Lung microvascular endothelial cell (primary cell): ENCODE measurements around the gene KNSTRN. TPM values are rescaled to one million over a fixed set of nuclear protein-coding genes. Genes with fewer than 3 reads are reported as not detected.

Experiments used
- DNase-seq, 2 donors: peaks; one replicate each; pipeline versions ENCODE4 v3.0.0 to v3.0.0-alpha.2; 2010; ENCODE audit warnings: low read depth in 2 of 2
- total RNA-seq: library from RNA; depleted of rRNA; stranded (reverse); fragments of >200 nt; gene quantifications from 2 replicates; pipeline ENCODE4 v1.2.1, GENCODE V29; 2014

Gene KNSTRN
- total RNA-seq, 1 donor from 2014 or later: 10.9 TPM

DNA sequence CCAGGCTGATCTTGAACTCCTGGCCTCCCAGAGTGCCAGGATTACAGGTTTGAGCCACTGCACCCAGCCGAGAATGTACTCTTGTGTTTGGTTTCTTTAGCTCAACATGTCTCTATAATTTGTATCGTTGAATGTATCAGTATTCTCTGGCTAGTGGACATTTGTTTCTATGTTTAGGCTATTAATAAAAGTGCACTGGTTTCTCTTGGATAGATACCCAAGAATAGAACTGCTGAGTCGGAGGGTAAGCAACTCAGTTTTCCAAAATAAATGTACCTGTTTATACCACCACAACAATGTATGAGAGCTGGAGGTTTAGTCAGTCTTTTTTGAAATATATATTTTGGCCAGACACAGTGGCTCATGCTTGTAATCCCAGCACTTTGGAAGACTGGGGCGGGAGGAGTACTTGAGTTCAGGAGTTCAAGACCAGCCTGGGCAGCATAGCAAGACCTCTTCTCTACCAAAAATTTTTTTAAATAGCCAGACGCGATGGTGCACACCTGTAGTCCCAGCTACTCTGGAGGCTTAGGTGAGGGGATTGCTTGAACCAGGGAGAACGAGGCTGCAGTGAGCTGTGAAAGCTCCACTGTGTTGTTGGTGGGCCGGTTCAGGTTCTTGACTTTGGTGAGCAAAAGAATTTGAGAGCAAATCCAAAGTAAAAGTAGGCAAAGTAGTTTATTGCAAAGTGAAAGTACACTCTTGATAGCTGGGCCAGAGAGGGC is 15.3 kb downstream of the KNSTRN start:
- no peak for DNase-seq

DNA sequence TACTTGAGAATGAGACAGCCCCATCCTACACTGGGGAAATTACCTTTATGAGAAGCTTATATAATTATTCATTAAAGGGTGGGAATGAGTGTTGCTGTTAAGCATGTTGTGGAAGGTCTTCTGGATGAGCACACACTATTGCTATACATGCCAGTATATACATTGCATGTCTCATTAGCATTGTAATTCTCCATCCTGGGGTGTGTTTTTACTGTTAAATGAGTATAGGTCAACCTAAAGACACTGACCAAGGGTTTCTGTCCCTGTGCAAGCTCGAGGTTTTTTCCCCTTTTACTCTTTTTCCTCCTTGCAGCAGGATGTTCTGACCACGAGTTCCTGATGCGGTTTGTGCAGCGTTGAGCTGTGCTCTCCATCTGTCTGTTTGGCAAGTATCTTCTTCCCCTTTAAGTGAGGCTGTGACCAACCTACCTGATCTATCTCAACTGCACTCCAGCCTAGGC is 15.9 kb downstream of the KNSTRN start:
- no peak for DNase-seq

DNA sequence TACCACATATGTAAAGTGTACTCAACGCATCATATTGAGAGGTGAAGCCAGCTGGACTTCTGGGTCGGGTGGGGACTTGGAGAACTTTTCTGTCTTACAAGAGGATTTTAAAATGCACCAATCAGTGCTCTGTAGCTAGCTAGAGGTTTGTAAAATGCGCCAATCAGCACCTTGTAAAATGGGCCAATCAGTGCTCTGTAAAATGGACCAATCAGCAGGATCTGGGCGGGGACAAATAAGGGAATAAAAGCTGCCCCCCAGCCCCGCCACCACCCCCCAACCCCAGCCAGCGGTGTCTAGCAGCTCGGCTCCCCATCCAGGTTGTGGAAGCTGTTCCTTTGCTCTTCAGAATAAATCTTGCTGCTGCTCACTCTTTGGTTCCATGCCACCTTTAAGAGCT is 16.8 kb downstream of the KNSTRN start:
- DNase-seq: no peak

DNA sequence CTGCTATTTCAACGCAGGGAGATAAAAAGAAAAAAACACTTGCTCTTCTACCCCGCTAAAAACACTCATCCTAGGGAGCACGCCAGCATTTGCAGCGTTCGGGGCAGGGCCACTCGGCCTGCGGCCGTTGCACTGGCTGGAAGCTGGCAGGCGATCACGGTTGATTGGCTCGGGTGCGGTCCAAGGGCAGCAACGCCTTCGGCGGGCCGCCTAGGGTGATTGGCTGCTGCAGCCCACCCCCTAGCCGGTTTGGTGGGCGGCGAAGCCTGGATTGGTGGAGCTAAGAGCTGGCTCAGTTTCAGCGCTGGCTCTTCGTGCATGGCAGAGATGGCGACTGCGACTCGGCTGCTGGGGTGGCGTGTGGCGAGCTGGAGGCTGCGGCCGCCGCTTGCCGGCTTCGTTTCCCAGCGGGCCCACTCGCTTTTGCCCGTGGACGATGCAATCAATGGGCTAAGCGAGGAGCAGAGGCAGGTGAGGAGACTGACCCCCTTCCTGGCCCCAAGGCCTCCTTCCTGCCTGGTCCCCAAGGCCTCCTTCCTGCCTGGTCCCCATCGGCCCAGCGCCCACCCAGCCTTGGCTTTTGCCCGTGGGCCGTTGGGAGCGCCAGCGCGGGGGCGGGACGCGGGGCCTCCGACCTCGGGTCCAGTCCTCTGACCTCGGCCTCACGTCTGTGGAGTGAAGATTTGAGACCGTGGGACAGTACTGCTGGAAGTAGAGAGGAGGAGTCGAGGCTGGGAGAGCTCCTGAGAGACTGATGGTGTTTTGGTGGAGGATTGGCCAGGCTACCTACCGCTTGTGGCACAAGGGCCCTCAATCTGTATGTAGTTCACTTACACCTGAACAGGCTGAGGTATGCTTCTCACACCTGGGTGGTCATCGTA is 23.2 kb downstream of the KNSTRN start, which contains the start of gene IVD:
TSS of gene IVD (plus strand) at position 295 of the 881 bp plus-strand sequence. CDS start at position 328, 33 bp downstream.
- DNase-seq: peak; percentile 97

DNA sequence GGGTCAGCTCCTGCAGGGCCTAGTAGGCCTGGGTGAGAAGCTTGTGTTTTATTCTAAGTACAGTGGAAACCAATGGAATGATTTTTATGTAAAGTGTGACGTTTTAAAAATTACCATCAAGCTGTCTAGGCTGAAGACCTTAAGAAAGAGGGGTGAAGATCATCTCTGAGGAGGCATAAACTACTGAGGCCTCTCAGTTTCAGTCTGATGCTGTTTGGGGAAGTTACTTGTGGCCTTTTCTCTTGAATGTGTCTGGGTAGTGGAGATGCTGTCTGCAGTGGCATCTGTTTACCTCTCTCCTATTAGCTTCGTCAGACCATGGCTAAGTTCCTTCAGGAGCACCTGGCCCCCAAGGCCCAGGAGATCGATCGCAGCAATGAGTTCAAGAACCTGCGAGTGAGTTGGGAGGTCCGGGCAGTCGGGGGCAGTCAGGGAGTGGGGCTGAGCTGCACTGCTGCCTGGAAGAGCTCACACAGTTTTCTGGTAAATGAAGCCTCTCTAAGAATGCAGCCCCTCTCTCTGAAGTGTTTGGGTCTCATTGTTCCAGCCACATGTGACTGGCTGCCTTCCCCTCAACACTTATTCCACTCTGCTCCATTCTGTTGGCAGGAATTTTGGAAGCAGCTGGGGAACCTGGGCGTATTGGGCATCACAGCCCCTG is 24.9 kb downstream of the KNSTRN start:
- no peak for DNase-seq

DNA sequence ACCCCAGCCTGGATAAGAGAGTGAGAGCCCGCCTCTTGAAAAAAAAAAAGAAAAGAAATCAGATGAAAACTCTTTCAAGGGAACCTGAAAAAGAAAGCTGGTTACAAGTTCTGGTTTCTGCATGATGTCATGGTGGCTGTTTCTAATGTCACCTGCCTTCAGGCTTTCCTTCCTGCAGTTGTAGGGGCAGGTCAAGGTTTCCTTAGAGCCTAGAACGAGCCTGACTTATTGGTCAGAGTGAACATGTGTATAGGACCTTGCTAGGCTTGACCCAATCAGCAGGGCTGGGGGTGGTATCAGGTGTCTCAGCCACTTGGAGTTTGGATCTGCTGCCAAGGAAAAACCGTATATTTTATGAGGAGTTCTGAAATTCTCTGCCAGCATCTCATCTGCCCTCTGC is 26.8 kb downstream of the KNSTRN start:
- no peak for DNase-seq

DNA sequence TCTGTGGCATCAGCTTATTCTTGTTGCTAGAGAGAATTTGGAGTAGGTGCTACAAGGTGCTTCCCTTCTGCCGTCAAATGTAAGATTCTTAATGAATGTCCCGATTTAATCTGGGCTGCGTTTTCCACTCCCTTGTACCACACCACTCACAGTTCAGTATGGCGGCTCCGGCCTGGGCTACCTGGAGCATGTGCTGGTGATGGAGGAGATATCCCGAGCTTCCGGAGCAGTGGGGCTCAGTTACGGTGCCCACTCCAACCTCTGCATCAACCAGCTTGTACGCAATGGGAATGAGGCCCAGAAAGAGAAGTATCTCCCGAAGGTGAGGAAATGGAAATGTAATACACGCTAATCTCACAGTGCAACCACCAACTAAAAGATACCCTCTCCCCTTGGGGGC is 28.0 kb downstream of the KNSTRN start:
- DNase-seq: no peak

DNA sequence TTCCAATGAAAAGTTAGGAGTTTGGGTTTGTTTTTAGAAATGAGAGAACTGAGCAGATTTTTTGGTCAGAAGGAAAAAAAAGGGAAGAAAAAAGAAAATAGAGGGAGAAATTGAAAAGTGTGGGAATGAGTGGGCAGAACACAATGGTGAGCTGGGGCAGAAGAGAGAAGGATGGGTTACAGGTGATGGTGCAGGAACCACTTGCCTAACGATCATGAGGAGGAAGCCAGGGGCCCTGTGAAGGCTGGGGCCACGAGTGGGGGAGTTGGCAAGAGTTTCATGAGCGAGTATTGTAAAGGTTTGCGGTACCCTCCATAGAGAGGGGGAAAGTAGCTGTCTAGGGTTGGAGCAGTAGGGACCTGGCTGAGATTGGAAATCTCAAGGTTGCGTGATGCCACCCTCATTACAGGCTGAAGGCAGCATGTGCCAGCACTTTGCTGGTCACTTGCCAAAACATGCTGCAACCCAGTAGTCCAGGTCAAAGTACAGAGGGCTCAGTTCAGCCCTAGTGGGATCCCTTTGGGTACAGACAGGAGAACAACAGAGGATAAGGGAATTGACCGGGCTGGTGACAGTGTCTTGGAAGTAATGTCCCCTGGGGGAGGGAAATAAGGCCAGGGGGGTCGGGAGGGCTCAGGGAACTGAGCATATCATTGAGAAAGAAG is 29.7 kb downstream of the KNSTRN start:
- DNase-seq: no peak

DNA sequence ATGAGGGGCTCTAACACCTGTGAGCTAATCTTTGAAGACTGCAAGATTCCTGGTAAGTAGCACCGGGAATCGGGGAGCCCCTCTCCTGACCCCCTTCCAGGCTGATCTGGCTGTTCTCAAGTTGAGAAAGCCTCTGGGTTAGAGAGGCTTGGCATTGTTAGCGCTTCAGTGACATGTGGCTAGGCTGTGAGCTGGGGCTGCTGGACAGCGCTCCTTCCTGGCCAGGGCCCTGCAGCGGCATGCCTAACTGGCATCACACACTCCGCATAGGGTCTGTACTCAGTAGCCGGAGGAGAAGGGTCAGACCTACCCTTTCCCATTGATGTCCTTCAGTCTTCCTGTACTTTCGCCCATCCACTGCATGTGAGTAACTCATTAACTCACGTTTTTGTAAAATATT is 30.5 kb downstream of the KNSTRN start:
- DNase-seq: no peak

DNA sequence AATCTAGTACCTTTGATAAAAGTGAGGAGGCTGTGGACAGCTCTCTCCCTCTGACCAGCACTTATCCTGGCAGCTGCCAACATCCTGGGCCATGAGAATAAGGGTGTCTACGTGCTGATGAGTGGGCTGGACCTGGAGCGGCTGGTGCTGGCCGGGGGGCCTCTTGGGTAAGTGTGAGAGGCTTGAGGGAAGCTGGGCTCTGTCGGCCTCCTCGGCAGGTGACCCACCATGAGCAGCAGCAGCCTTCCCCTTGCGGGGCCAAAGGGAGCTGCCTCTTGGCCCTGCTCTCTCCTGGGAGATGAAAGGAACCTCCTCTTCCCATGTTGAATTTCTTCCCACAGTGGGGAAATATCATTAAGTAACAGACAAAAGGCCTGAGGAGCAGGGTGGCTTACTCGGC is 32.3 kb downstream of the KNSTRN start:
- no peak for DNase-seq

DNA sequence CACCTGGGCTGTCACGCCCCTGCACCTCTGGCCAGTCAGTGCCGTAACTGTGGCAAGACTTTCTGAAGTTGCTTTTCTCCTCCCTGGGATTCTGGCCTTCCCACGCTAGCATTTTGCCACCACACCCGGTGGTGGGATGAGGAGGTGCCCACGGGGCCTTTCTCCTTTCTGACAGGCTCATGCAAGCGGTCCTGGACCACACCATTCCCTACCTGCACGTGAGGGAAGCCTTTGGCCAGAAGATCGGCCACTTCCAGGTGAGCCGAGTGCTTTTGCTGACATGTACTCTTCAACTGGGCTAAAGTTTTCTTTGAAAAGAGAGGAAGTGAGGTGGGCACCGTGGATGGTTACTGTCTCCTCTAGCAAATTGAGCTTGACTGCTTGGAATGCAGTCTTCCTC is 32.7 kb downstream of the KNSTRN start:
- DNase-seq: no peak

DNA sequence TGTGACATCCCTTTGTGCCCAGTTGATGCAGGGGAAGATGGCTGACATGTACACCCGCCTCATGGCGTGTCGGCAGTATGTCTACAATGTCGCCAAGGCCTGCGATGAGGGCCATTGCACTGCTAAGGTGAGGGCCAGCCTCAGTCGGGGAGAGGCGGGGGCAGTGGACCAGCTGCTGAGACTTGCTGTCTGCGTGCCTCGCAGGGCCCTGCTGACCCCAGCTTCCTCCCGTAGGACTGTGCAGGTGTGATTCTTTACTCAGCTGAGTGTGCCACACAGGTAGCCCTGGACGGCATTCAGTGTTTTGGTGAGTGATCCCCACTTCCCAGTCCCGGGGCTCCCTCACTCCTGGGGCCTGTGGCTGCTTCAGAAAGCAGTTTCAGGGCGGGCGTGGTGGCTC is 33.5 kb downstream of the KNSTRN start:
- DNase-seq: no peak

DNA sequence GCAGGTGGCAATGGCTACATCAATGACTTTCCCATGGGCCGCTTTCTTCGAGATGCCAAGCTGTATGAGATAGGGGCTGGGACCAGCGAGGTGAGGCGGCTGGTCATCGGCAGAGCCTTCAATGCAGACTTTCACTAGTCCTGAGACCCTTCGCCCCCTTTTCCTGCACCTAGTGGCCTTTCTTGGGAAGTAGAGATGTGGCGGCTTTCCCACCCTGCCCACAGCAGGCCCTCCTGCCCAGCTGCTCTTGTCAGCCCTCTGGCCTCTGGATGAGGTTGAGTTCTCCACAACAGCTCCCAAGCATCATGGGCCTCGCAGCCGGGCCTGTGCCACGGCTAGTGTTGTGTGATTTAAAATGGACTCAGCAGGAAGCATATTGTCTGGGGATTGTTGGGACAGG is 35.6 kb downstream of the KNSTRN start:
- no peak for DNase-seq

DNA sequence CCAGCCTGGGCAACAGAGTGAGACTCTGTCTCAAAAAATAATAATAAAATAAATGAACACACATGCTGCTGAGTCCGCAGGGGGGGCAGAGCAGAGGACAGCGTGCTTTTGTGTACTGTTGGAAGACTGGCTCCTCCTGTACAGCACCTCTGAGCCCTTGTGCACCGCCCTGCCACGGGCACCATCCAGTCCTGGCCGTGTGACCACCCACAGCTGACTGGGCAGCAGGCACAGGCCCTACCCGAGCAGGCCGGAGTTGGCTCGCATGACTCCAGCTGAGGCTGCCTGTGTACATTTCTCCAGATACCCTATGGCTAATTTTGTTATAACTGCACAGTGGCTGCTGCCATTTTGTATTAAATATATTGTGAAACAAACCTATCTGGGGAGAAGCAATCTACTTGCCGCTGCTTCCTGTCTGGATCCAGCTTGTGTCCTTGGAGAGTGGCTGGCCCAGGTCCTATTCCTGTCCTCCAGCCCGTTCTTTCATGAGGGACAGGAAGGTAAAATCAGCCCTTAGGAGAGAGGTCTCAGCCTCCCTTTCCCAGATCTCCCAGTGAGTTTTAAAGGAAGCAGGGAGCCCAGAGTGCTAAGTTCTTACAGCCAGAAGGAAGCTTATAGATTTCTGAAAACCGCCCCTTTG is 37.7 kb downstream of the KNSTRN start:
- DNase-seq: no peak

DNA sequence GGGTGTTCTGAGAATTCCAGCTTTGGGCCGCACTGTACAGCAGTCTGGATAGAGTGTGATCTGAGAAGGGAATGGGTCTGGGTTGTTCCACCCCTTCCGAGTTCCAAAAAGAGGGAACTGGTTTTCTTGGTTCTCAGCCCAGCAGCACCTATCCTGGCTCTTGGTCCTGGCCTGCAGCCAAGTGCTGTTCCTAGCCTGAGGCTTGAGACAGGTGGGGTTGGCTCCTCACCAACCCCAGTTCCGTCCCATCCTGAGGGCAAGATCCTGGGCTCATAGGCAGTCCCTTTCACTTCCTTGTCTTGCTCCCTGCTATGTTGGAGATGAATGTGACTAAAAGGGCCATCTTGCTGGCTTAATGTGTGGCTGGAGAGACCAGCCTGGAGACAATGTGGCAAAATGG is 38.3 kb downstream of the KNSTRN start:
- DNase-seq: no peak

DNA sequence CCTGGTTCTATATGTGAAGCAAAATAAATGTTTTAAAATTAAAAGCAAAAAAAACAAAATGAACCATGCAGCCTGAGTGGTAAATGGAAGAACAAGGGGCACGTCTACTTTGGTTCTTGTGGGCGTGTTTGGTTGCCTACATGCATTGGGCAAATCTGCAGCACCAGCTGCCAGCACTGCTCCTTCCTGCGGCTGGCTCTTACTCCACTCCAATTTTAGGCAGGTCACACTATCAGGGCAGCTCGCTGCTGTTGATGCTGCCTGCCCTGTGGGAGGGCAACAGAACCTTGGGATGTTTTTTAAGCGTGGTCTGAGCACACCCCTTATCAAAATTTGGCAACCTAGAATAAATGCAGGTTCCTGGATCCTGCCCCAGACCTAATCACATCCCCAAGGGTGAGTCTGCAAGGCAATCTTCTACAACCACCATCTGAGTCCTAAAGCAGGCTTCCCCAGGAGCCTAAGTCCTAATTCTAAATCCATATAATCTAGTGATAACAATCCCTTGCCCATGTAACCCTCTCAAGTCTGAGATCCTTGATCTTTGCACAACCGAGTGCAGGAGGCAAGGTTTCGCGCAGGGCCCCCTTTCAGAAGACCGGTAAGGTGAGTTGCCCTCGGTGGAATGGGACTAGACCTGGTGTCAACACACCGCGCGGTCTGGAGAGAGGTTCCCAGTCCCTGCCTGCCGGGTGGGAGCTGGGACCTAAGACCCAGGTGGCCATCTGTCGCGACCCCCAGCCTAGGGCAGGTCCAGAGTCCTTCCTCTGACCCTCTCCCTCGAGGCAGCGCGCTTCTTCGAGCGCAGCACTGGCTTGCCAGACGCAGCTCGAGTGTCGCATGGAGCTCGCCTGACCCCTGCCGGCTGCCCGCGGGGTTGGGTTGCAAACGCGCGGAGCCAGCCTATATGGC is 39.0 kb downstream of the KNSTRN start:
- peak; percentile 70 to 77 for DNase-seq

DNA sequence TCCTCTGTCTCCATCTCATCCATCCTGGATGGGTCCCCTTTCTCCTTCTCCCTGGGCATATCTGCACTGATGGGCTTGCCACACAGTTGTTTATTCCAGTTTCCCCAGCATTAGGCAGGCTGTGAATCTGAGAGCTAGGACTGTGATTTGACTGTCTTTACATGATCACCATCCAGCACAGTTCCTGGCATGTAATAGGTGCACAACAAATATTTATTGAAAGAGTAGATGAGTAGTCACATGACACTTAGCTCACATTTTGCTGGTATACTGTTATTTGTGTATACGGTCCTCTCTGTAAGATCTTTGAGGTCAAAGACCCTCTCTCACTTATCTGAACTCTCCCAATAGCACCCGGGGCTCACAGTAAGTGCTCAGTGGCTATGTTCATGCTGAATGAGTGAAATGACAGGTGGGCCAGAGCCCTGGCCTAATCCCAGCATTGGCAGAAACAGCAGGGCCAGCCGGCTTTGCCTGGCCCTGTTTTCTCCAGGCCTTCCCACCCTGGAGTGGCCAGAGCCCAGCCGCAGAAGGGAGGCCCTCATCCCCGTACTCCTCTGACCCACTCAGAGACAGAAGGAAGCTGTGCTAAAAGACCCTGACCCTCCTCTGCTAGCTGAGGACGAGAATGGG is 42.1 kb downstream of the KNSTRN start:
- DNase-seq: no peak

DNA sequence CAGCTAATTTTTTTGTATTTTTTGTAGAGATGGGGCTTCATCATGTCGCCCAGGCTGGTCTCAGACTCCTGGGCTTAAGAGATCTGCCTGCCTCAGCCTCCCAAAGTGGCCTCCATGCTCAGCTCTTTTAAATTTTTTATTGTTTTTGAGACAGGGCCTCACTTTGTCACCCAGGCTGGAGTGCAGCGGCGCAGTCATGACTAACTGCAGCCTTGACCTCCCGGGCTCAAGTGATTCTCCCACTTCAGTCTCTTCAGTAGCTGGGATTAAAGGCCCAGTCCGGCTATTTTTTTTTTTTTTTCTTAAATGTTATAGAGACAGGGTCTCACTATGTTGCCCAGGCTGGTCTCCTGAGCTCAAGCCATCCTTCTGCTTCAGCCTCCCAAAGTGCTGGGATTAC is 43.2 kb downstream of the KNSTRN start:
- no peak for DNase-seq

DNA sequence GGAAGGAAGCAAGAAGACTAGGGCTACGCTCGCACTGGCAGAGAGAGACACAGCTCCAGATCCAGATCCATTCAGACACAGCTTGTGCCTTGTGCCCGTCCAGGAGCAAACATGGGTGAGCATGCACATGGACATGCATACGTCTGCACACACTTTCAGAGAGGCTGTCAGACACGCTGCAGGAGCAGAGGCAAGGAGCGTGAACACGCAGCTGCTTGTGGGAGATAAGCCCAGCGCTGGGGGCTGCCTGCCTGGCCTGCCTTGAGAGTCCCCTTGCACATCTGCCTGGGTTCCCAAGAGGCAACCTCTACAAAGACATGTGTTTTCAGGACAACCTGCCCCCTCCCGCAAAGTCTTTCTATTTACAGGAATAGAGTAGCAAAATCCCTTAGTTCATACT is 44.7 kb downstream of the KNSTRN start:
- no peak for DNase-seq

DNA sequence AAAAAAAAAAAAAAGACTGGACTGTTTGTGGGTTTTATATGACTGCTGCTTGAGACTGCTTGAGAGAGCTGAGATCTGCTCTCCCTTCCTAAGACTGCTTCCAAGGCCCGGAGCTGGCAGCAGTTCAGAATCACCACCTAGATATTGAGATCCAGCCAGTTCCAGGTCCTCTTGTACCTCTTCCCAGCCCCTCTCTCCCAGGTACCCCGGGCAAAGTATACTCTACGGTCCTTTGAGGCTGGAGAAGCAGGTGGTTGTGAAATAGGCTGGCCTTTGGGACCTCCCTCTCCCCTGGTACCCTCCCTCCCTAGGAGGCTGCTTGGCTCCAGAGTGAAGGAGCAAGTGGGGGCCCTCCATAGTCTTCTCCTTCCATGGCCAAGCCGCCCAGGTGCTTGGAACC is 45.7 kb downstream of the KNSTRN start:
- no peak for DNase-seq
